ENCODE measurements around the gene C16orf96. TPM values are rescaled to one million over a fixed set of nuclear protein-coding genes. Genes with fewer than 3 reads are reported as not detected.

The C16orf96 gene
- total and polyA plus RNA-seq, 2 of the 13 experiments (the other 11 are each of a cell fraction or from before 2014, with no cell fraction given), result 0.03 TPM; not detected in 1

- TF ChIP-seq ZBTB43 (CRISPR knock-in tag; conservative IDR thresholded peaks at IDR 0.05) (no peak), ARID3A (IDR thresholded peaks at IDR 0.05; ENCODE audit: low read depth, low read length) (no peak), ATF4 (CRISPR knock-in tag; IDR thresholded peaks at IDR 0.05) (no peak), ZNF781 (CRISPR knock-in tag; IDR thresholded peaks at IDR 0.05; ENCODE audit: borderline replicate concordance, not compliant biosample characterization) (no peak), HNRNPH1 (optimal IDR thresholded peaks at IDR 0.05; ENCODE audit: low read depth, low read length) (no peak)
- Histone ChIP-seq H3K27me3 (ENCODE audit: control insufficient read depth in 1 of 2, insufficient read depth in 2 of 2, low read length in 2 of 2) (no peaks in the 10 kb centered on the region), H3K9ac (ENCODE audit: insufficient read depth, low read depth, low read length) (no peak overlapping the region), H3K36me3 (replicated peaks in 1 of 2; ENCODE audit: control insufficient read depth in 1 of 2, insufficient read depth in 2 of 2, low read length in 2 of 2) (peaks cover 11 to 23% of the 10 kb centered on the region in 2 experiments; a peak in 3 of 5 replicates), H3K9me3 (ENCODE audit: low read length) (no peaks in the 10 kb centered on the region), H3K4me2 (ENCODE audit: low read depth, low read length) (no peak overlapping the region), H3K79me2 (ENCODE audit: insufficient read depth, low read length) (peaks cover 65% of the 10 kb centered on the region), H3K4me3 (replicated peaks in 1 of 3; ENCODE audit: insufficient read depth in 1 of 3, low read depth in 2 of 3, low read length in 3 of 3) (no peak overlapping the region), H3K27ac (ENCODE audit: extremely low read length, insufficient read depth, low read length) (no peak overlapping the region), H3K4me1 (ENCODE audit: insufficient read depth, low read length) (peaks cover 27% of the 10 kb centered on the region), H4K20me1 (ENCODE audit: insufficient read depth, low read length) (peaks cover 16% of the 10 kb centered on the region; the same call in 1 of the 2 replicates), H2AFZ (ENCODE audit: low read length) (no peak overlapping the region)
- no peak for ATAC-seq
- in situ Hi-C loops (cut with HindIII; ENCODE audit: extremely low pct_ligation_motif_present, low pct_unique_long_range_greater_than_20kb), result no loop called here
- FAIRE-seq, result no peak
- ChIA-PET CTCF (ENCODE audit: low intra/inter-chr PET ratio, low total read pairs) (no interaction called here), POLR2A (no interaction called here)
- BruUV-seq (replicated peaks), result no TSS peak
- no peak for DNase-seq (ENCODE audit: low spot score)
- 95% methylated on average over 25 of the region's 27 CpGs for WGBS (ENCODE audit: low lambda C conversion rate)
- intact Hi-C loops (cut with micrococcal nuclease; ENCODE audit: unreplicated experiment), result no loop called here
These were observed 83.9 kb downstream of the C16orf96 start for GRCh38 chr16:4639899-4640509.

All from HepG2 (cell line).